H9 (cell line): Measurements from ENCODE around the gene KIAA1328. TPM values are rescaled to one million over a fixed set of nuclear protein-coding genes. Genes with fewer than 3 reads are reported as not detected.

Experiments
- DNase-seq: peaks from one replicate; pipeline ENCODE4 v3.0.0-alpha.2; 2017
- H2AFZ ChIP-seq: one replicate; pipeline ENCODE4 v1.6.1; 2013; ENCODE audit warnings: mild to moderate bottlenecking, low read length, control low read depth, moderate library complexity
- H2AK5ac ChIP-seq: 2 replicates; pipeline ENCODE4 v1.6.1; 2013; ENCODE audit warnings: low read length, control low read depth, mixed read lengths; ENCODE audit not compliant: insufficient read length
- H2BK120ac ChIP-seq: one replicate; pipeline ENCODE4 v1.6.1; 2013; ENCODE audit warnings: low read depth, mild to moderate bottlenecking, low read length, control low read depth, inconsistent platforms; ENCODE audit not compliant: poor library complexity, severe bottlenecking
- H2BK12ac ChIP-seq: 2 replicates; pipeline ENCODE4 v1.6.1; 2013; ENCODE audit warnings: low read length, control low read depth, mixed read lengths, low read depth; ENCODE audit not compliant: insufficient read length
- H2BK15ac ChIP-seq: 2 replicates; pipeline ENCODE4 v1.6.1; 2013; ENCODE audit warnings: low read depth, low read length, control low read depth
- H2BK20ac ChIP-seq: one replicate; pipeline ENCODE4 v1.6.1; 2013; ENCODE audit warnings: low read depth, mild to moderate bottlenecking, low read length, control low read depth, inconsistent platforms; ENCODE audit not compliant: poor library complexity, severe bottlenecking
- H2BK5ac ChIP-seq: 2 replicates; pipeline ENCODE4 v1.6.1; 2013; ENCODE audit warnings: low read length, control low read depth, mixed read lengths; ENCODE audit not compliant: insufficient read length
- H3K14ac ChIP-seq: 2 replicates; pipeline ENCODE4 v1.6.1; 2013; ENCODE audit warnings: low read length, control low read depth; ENCODE audit not compliant: insufficient read depth
- H3K18ac ChIP-seq: 2 replicates; pipeline ENCODE4 v1.6.1; 2013; ENCODE audit warnings: low read depth, mild to moderate bottlenecking, mixed read lengths, low read length, control low read depth; ENCODE audit not compliant: insufficient read length
- H3K23ac ChIP-seq: 2 replicates; pipeline ENCODE4 v1.6.1; 2013; ENCODE audit warnings: low read length, control low read depth, mixed read lengths, low read depth; ENCODE audit not compliant: insufficient read length
- H3K23me2 ChIP-seq: 2 replicates; pipeline ENCODE4 v1.6.1; 2013; ENCODE audit warnings: low read depth, mild to moderate bottlenecking, mixed read lengths, low read length, control low read depth; ENCODE audit not compliant: insufficient read length, poor library complexity, severe bottlenecking
- H3K27ac ChIP-seq: 2 replicates; pipeline ENCODE4 v1.5.1; 2013; ENCODE audit warnings: low read length, control low read depth, mixed read lengths, low read depth; ENCODE audit not compliant: insufficient read length
- H3K27me3 ChIP-seq: 2 replicates; pipeline ENCODE4 v1.6.1; 2013; ENCODE audit warnings: low read length, control low read depth, inconsistent platforms; ENCODE audit not compliant: insufficient read depth
- H3K4ac ChIP-seq: 2 replicates; pipeline ENCODE4 v1.6.1; 2013; ENCODE audit warnings: low read depth, mild to moderate bottlenecking, control low read depth, inconsistent platforms, low read length, moderate library complexity
- H3K4me1 ChIP-seq: 2 replicates; pipeline ENCODE4 v1.6.1; 2013; ENCODE audit warnings: low read length, control low read depth, inconsistent platforms; ENCODE audit not compliant: insufficient read depth
- H3K4me2 ChIP-seq: 2 replicates; pipeline ENCODE4 v1.6.1; 2013; ENCODE audit warnings: low read length, control low read depth, mixed read lengths; ENCODE audit not compliant: insufficient read length, insufficient read depth
- H3K56ac ChIP-seq: 2 replicates; pipeline ENCODE4 v1.6.1; 2013; ENCODE audit warnings: low read depth, mild to moderate bottlenecking, mixed read lengths, low read length, control low read depth; ENCODE audit not compliant: insufficient read length
- H3K79me1 ChIP-seq: 2 replicates; pipeline ENCODE4 v1.6.1; 2013; ENCODE audit warnings: low read depth, mild to moderate bottlenecking, moderate library complexity, low read length, control low read depth, inconsistent platforms; ENCODE audit not compliant: insufficient read depth, poor library complexity, severe bottlenecking
- H3K79me2 ChIP-seq: 2 replicates; pipeline ENCODE4 v1.6.1; 2013; ENCODE audit warnings: low read length, control low read depth, inconsistent platforms; ENCODE audit not compliant: insufficient read depth
- H3K9ac ChIP-seq: 2 replicates; pipeline ENCODE4 v1.6.1; 2013; ENCODE audit warnings: low read length, control low read depth, mixed read lengths; ENCODE audit not compliant: insufficient read length; ENCODE audit errors: extremely low read depth
- H3K9me3 ChIP-seq: one replicate; pipeline ENCODE4 v1.6.1; 2013; ENCODE audit warnings: low read depth, low read length, inconsistent platforms; ENCODE audit not compliant: control insufficient read depth
- H3T11ph ChIP-seq: one replicate; pipeline ENCODE4 v1.6.1; 2013; ENCODE audit warnings: mild to moderate bottlenecking, low read length, control low read depth, inconsistent platforms
- H4K20me1 ChIP-seq: one replicate; pipeline ENCODE4 v1.6.1; 2013; ENCODE audit not compliant: control insufficient read depth, insufficient read length, insufficient read depth
- H4K5ac ChIP-seq: 2 replicates; pipeline ENCODE4 v1.6.1; 2013; ENCODE audit warnings: low read depth, mild to moderate bottlenecking, mixed read lengths, low read length, control low read depth; ENCODE audit not compliant: insufficient read length
- H4K8ac ChIP-seq: replicated peaks from 2 replicates; pipeline ENCODE4 v1.6.1; 2013; ENCODE audit warnings: low read length, control low read depth, mixed read lengths, low read depth; ENCODE audit not compliant: insufficient read length
- H4K91ac ChIP-seq: 2 replicates; pipeline ENCODE4 v1.6.1; 2013; ENCODE audit warnings: low read depth, mild to moderate bottlenecking, moderate library complexity, mixed read lengths, low read length, control low read depth; ENCODE audit not compliant: insufficient read length
- H3K27ac Mint-ChIP-seq, 3 experiments: 2 replicates in 2 of 3; 3 replicates in 1 of 3; pipeline ENCODE4 v1.8.0; 2020 to 2021; ENCODE audit warnings: mixed read lengths in 3 of 3, mild to moderate bottlenecking in 1 of 3, moderate library complexity in 1 of 3
- H3K27me3 Mint-ChIP-seq: 2 replicates; pipeline ENCODE4 v1.8.0; 2021; ENCODE audit warnings: low read depth, mild to moderate bottlenecking, moderate library complexity, mixed read lengths
- H3K36me3 Mint-ChIP-seq, 3 experiments: 2 replicates in 2 of 3; 3 replicates in 1 of 3; pipeline ENCODE4 v1.8.0; 2020 to 2021; ENCODE audit warnings: low read depth in 3 of 3, mixed read lengths in 3 of 3; ENCODE audit not compliant: insufficient read depth in 1 of 3
- H3K4me1 Mint-ChIP-seq, 2 experiments: 2 replicates each; pipeline ENCODE4 v1.8.0; 2020; ENCODE audit warnings: mixed read lengths in 2 of 2
- H3K4me3 Mint-ChIP-seq, 2 experiments: 2 replicates in 1 of 2; 3 replicates in 1 of 2; pipeline ENCODE4 v1.8.0; 2020 to 2021; ENCODE audit warnings: mild to moderate bottlenecking in 2 of 2, mixed read lengths in 2 of 2, moderate library complexity in 1 of 2
- H3K9me3 Mint-ChIP-seq, 2 experiments: 2 replicates in 1 of 2; 3 replicates in 1 of 2; pipeline ENCODE4 v1.8.0; 2020; ENCODE audit warnings: mild to moderate bottlenecking in 2 of 2, mixed read lengths in 2 of 2, moderate library complexity in 1 of 2
- WGBS: extraction: QIAGEN DNeasy Blood & Tissue Kit; methylation state at CpG from one replicate; pipeline ENCODE4 v1.1.7; 2013; ENCODE audit warnings: missing lambda C conversion rate, low lambda C conversion rate, mixed read lengths; ENCODE audit not compliant: insufficient read length; ENCODE audit errors: extremely low coverage; 5-methylcytosine and 5-hydroxymethylcytosine counted together
- total RNA-seq: library from RNA; stranded (reverse); gene quantifications from 2 replicates; pipeline ENCODE4 v1.2.1, GENCODE V29; 2021
- TF ChIP-seq, protein P1 (sequence below): fragments of 200-600 bp; sonication (generic); conservative IDR thresholded peaks from 3 replicates; pipeline ENCODE4 v1.8.0; 2021; ENCODE audit warnings: antibody characterized with exemption, mild to moderate bottlenecking

KIAA1328 gene
- total RNA-seq, 1 experiment from 2014 or later = 4.9 TPM

DNA sequence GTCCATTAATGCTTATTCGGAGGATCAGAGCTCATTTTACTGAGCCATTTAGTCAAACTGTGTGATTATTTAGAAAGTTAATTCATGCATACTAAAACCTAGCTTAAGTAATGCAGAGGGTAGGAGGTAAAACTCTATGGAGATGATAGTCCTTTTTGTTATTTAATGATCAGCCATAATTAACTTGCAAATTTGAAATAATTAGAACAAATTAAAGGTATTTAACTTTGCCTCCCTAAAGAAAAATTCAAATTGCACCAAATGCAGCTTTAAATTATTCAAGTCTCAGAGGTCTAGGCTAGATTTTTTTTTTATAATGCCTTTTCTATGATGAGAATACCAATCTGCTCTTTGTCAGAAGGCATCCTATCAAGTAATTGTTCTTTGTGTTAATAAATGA lies 310.9 kb downstream of the KIAA1328 start:
- TF ChIP-seq, protein P1, sequence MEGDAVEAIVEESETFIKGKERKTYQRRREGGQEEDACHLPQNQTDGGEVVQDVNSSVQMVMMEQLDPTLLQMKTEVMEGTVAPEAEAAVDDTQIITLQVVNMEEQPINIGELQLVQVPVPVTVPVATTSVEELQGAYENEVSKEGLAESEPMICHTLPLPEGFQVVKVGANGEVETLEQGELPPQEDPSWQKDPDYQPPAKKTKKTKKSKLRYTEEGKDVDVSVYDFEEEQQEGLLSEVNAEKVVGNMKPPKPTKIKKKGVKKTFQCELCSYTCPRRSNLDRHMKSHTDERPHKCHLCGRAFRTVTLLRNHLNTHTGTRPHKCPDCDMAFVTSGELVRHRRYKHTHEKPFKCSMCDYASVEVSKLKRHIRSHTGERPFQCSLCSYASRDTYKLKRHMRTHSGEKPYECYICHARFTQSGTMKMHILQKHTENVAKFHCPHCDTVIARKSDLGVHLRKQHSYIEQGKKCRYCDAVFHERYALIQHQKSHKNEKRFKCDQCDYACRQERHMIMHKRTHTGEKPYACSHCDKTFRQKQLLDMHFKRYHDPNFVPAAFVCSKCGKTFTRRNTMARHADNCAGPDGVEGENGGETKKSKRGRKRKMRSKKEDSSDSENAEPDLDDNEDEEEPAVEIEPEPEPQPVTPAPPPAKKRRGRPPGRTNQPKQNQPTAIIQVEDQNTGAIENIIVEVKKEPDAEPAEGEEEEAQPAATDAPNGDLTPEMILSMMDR = no peak
- Histone ChIP-seq H3K4me2 (no peak overlapping the region), H3K27me3 (no peaks in the 10 kb centered on the region), H3K9ac (no peak overlapping the region), H4K5ac (no peak overlapping the region), H2BK5ac (no peak overlapping the region), H3K4ac (no peak overlapping the region), H3K4me1 (no peaks in the 10 kb centered on the region; the same call in 1 of the 2 replicates), H4K20me1 (no peaks in the 10 kb centered on the region), H2AK5ac (no peak overlapping the region), H3K18ac (no peak overlapping the region), H2AFZ (no peak overlapping the region), H3K27ac (no peak overlapping the region), H2BK12ac (no peak overlapping the region), H3K79me2 (no peaks in the 10 kb centered on the region), H3K56ac (no peak overlapping the region), H4K8ac (no peak overlapping the region), H2BK20ac (no peak overlapping the region), H3K23ac (no peak overlapping the region), H3K79me1 (no peaks in the 10 kb centered on the region), H2BK15ac (no peak overlapping the region), H3K23me2 (no peaks in the 10 kb centered on the region), H2BK120ac (no peak overlapping the region), H4K91ac (no peak overlapping the region), H3K14ac (no peak overlapping the region), H3T11ph (no peak overlapping the region), H3K9me3 (no peaks in the 10 kb centered on the region)
- Mint-ChIP-seq H3K27ac (peak overlapping the region in 1 of 3 experiments; percentile 73; a peak in 2 of 7 replicates), H3K4me1 (peaks cover 18 to 27% of the 10 kb centered on the region in 2 experiments), H3K27me3 (no peaks in the 10 kb centered on the region), H3K9me3 (peaks cover 0 to 8% of the 10 kb centered on the region in 2 experiments; a peak in 2 of 5 replicates), H3K4me3 (peak overlapping the region in 1 of 2 experiments; percentile 29; a peak in 1 of 5 replicates), H3K36me3 (peaks cover 0 to 5% (median 2%) of the 10 kb centered on the region in 3 experiments; a peak in 2 of 7 replicates)
- WGBS = no CpG with 5 or more reads among the region's 1 CpG
- no peak for DNase-seq
